K562 (cell line): Measurements from ENCODE around the gene C2CD2L. TPM values are rescaled to one million over a fixed set of nuclear protein-coding genes. Genes with fewer than 3 reads are reported as not detected.

ENCODE experiments used
- ATAC-seq: fragments of 200-7000 bp; cut with Tn5 transposase; 3 replicates; pipeline ENCODE4 v1.9.1; 2020; ENCODE audit warnings: moderate library complexity
- BruUV-seq: library from RNA; stranded (reverse); fragments of 400-500 nt; replicated peaks from 2 replicates; lab custom pipeline; 2021; lab: Mats Ljungman, UMichigan
- CTCF ChIA-PET: fragments of 300-600 bp; formaldehyde crosslinking; extraction: SDS; loops from one replicate; lab custom pipeline; 2021; ENCODE audit warnings: low intra/inter-chr PET ratio; lab: Yijun Ruan, JAX
- POLR2A ChIA-PET: fragments of 300-600, 350-650 bp; sonication (Branson Sonifier 250); formaldehyde crosslinking; extraction: SDS; loops from one replicate; lab custom pipeline; 2021; ENCODE audit warnings: antibody characterized with exemption, inconsistent platforms; lab: Yijun Ruan, JAX
- DNase-seq, 4 experiments: peaks; one replicate each; pipeline versions ENCODE4 v3.0.0 to v3.0.0-alpha.2; 2011 to 2018; ENCODE audit warnings: low spot score in 3 of 4, mixed read lengths in 3 of 4; ENCODE audit errors: extremely low read depth in 1 of 4
- FAIRE-seq: peaks from 2 replicates; lab custom pipeline; 2011; peaks lifted over from hg19 to GRCh38; lab: Jason Lieb, UNC
- H2AFZ ChIP-seq: 2 replicates; pipeline ENCODE4 v1.6.0; 2011; ENCODE audit warnings: low read depth, low read length, control low read depth, inconsistent platforms
- H3K27ac ChIP-seq: fragments of 200-600 bp; 3 replicates; pipeline ENCODE4 v1.8.0; 2011; ENCODE audit warnings: low read depth, mild to moderate bottlenecking, control low read depth, inconsistent platforms, low read length, moderate library complexity, mixed read lengths; ENCODE audit errors: extremely low read depth
- H3K27me3 ChIP-seq, 2 experiments: fragments of 300-600 bp in 1 of 2; 2 replicates in 1 of 2; 3 replicates in 1 of 2; pipeline versions ENCODE4 v1.6.0 to v1.8.0; 2011; ENCODE audit warnings: inconsistent platforms in 2 of 2, low read length in 2 of 2, mild to moderate bottlenecking in 1 of 2, mixed read lengths in 1 of 2, moderate library complexity in 1 of 2; ENCODE audit not compliant: control insufficient read depth in 2 of 2, insufficient read depth in 2 of 2
- H3K36me3 ChIP-seq: fragments of 300-600 bp; 3 replicates; pipeline ENCODE4 v1.8.0; 2011; ENCODE audit warnings: mild to moderate bottlenecking, low read length, inconsistent platforms; ENCODE audit not compliant: control insufficient read depth, insufficient read depth
- H3K4me1 ChIP-seq, 2 experiments: fragments of 200-600 bp in 1 of 2; replicated peaks in 1 of 2; 2 replicates in 1 of 2; 3 replicates in 1 of 2; pipeline versions ENCODE4 v1.5.1 to v1.8.0; 2011; ENCODE audit warnings: inconsistent platforms in 2 of 2, low read length in 2 of 2, mild to moderate bottlenecking in 1 of 2, mixed read lengths in 1 of 2, moderate library complexity in 1 of 2; ENCODE audit not compliant: control insufficient read depth in 2 of 2, insufficient read depth in 2 of 2
- H3K4me2 ChIP-seq: 2 replicates; pipeline ENCODE4 v1.6.1; 2011; ENCODE audit warnings: low read length, control low read depth, inconsistent platforms, mixed read lengths; ENCODE audit not compliant: insufficient read depth
- H3K4me3 ChIP-seq: fragments of 200-600 bp; sonication (generic), shearing (Covaris generic); 2 replicates; pipeline ENCODE4 v1.5.1; 2016; ENCODE audit warnings: control low read depth, inconsistent platforms
- H3K79me2 ChIP-seq: fragments of 200-600 bp; 3 replicates; pipeline ENCODE4 v1.8.0; 2011; ENCODE audit warnings: low read length, inconsistent platforms; ENCODE audit not compliant: control insufficient read depth, insufficient read depth
- H3K9ac ChIP-seq, 2 experiments: 2 replicates each; pipeline versions ENCODE4 v1.6.0 to v1.6.1; 2011; ENCODE audit warnings: low read depth in 2 of 2, low read length in 2 of 2, control low read depth in 1 of 2, inconsistent platforms in 1 of 2, mild to moderate bottlenecking in 1 of 2, mixed read lengths in 1 of 2; ENCODE audit not compliant: insufficient read depth in 1 of 2
- H3K9me1 ChIP-seq: one replicate; pipeline ENCODE4 v1.6.0; 2011; ENCODE audit warnings: inconsistent platforms, mild to moderate bottlenecking, low read length, moderate library complexity; ENCODE audit not compliant: control insufficient read depth, insufficient read depth
- H3K9me3 ChIP-seq: replicated peaks from 2 replicates; pipeline ENCODE4 v1.5.1; 2011; ENCODE audit warnings: low read depth, low read length, inconsistent platforms; ENCODE audit not compliant: control insufficient read depth, insufficient read depth
- H4K20me1 ChIP-seq: replicated peaks from 2 replicates; pipeline ENCODE4 v1.6.1; 2011; ENCODE audit warnings: low read length, inconsistent platforms, mixed read lengths; ENCODE audit not compliant: control insufficient read depth, insufficient read depth
- ASH1L ChIP-seq: fragments of 450-650 bp; IDR thresholded peaks from 2 replicates; pipeline ENCODE4 v1.6.1; 2018; ENCODE audit warnings: borderline replicate concordance, mild to moderate bottlenecking, low read depth; ENCODE audit not compliant: partially characterized antibody
- CBX3 ChIP-seq, 2 experiments: IDR thresholded peaks; 1 replicate in 1 of 2; 2 replicates in 1 of 2; pipeline ENCODE4 v1.6.1; 2012; ENCODE audit warnings: inconsistent platforms in 2 of 2, low read length in 2 of 2, borderline replicate concordance in 1 of 2, control low read depth in 1 of 2
- CEBPB ChIP-seq: fragments of 450-650 bp; IDR thresholded peaks from 2 replicates; pipeline ENCODE4 v1.6.1; 2016; ENCODE audit warnings: missing genetic modification characterization, missing compliant biosample characterization
- CEBPG ChIP-seq, 3 experiments: fragments of 200-800 bp in 1 of 3; sonication (Bioruptor generic) in 1 of 3; sonication (generic) in 1 of 3; formaldehyde crosslinking in 1 of 3; IDR thresholded peaks in 2 of 3; conservative IDR thresholded peaks in 1 of 3; 2 replicates each; pipeline versions ENCODE4 v1.6.1 to v1.8.0; 2016 to 2022; ENCODE audit warnings: missing compliant biosample characterization in 2 of 3, missing genetic modification characterization in 2 of 3, mild to moderate bottlenecking in 1 of 3, missing genetic modification reagents in 1 of 3
- DIDO1 ChIP-seq: fragments of 450-650 bp; IDR thresholded peaks from 2 replicates; pipeline ENCODE4 v1.6.1; 2016; ENCODE audit warnings: low read depth, missing biosample characterization, missing genetic modification characterization
- MBD2 ChIP-seq: sonication (generic); IDR thresholded peaks from 2 replicates; pipeline ENCODE4 v1.6.1; 2016; ENCODE audit warnings: low read depth, borderline replicate concordance
- PHTF2 ChIP-seq: fragments of 250-450 bp; sonication (Bioruptor Pico); IDR thresholded peaks from 2 replicates; pipeline ENCODE4 v1.5.0; 2021; ENCODE audit warnings: mild to moderate bottlenecking
- RBFOX2 ChIP-seq: fragments of 200-400 bp; formaldehyde crosslinking; IDR thresholded peaks from 2 replicates; pipeline ENCODE4 v1.6.1; 2017; ENCODE audit warnings: low read depth, mild to moderate bottlenecking, low read length, moderate library complexity
- ZBTB26 ChIP-seq: fragments of 450-650 bp; formaldehyde crosslinking; IDR thresholded peaks from 2 replicates; pipeline ENCODE4 v1.4.0; 2022; ENCODE audit warnings: missing genetic modification characterization
- ZFP91 ChIP-seq: sonication (generic); formaldehyde crosslinking; IDR thresholded peaks from 2 replicates; pipeline ENCODE4 v1.8.0; 2022; ENCODE audit warnings: mild to moderate bottlenecking, missing genetic modification reagents
- ZNF445 ChIP-seq: fragments of 250-450 bp; sonication (Bioruptor Pico); IDR thresholded peaks from 2 replicates; pipeline ENCODE4 v1.4.0; 2020; ENCODE audit warnings: low read depth, mild to moderate bottlenecking, moderate library complexity
- ZNF589 ChIP-seq: fragments of 200-800 bp; sonication (Bioruptor generic); IDR thresholded peaks from 2 replicates; pipeline ENCODE4 v1.6.1; 2016; ENCODE audit warnings: low read depth, missing genetic modification characterization, missing compliant biosample characterization
- ZNF668 ChIP-seq: fragments of 250-450 bp; sonication (Bioruptor Pico); IDR thresholded peaks from 2 replicates; pipeline ENCODE4 v1.8.0; 2022; ENCODE audit warnings: mild to moderate bottlenecking, inconsistent platforms
- whole genome bisulfite sequencing: fragments of 100-300 bp; shearing (Covaris generic); methylation state at CpG from one replicate; pipeline ENCODE4 v1.1.6; 2016; ENCODE audit warnings: low coverage, mixed read lengths; ENCODE audit not compliant: insufficient coverage; ENCODE audit errors: missing lambda C conversion rate; 5-methylcytosine and 5-hydroxymethylcytosine counted together
- in situ Hi-C: fragments of 300-500 bp; cut with MboI; formaldehyde crosslinking; loops from 4 replicates; pipeline ENCODE4 v1.15.0; 2018; ENCODE audit warnings: inconsistent platforms, mixed read lengths
- intact Hi-C: fragments of 100-400 bp; cut with micrococcal nuclease; formaldehyde crosslinking; loops from 2 replicates; pipeline ENCODE4 v1.14.2; 2022
- polyA plus RNA-seq, 8 experiments: library from polyadenylated mRNA; depleted of rRNA in 4 of 8; stranded (reverse) in 5 of 8; unstranded in 3 of 8; fragments of >200 nt; fragmentation: Nextera tagmentation in 2 of 8; fragmentation: Illumina TruSeq in 1 of 8; extraction: Ambion mirVana in 2 of 8; extraction: Trizol in 1 of 8; gene quantifications; 2 replicates each; pipeline versions ENCODE4 v1.2.1 to v1.2.3, GENCODE V29; 2011 to 2014; ENCODE audit warnings: inconsistent platforms in 1 of 8, missing spikeins in 1 of 8
- total RNA-seq, 7 experiments: library from RNA; depleted of rRNA in 6 of 7; stranded (reverse); fragments of >200 nt in 6 of 7; fragmentation: Illumina TruSeq in 2 of 7; extraction: Trizol in 2 of 7; gene quantifications; 2 replicates each; pipeline versions ENCODE4 v1.2.1 to v1.2.3, GENCODE V29; 2011 to 2021; ENCODE audit warnings: low replicate concordance in 1 of 7
- TF ChIP-seq, protein P1 (sequence below): fragments of 450-650 bp; IDR thresholded peaks from 2 replicates; pipeline ENCODE4 v1.6.1; 2014; ENCODE audit warnings: low read depth, mild to moderate bottlenecking, moderate library complexity, borderline replicate concordance
- TF ChIP-seq, protein P2 (sequence below): fragments of 450-650 bp; conservative IDR thresholded peaks from 2 replicates; pipeline ENCODE4 v1.6.1; 2016; ENCODE audit warnings: missing genetic modification characterization, low read depth, mild to moderate bottlenecking, control low read depth, missing compliant biosample characterization

C2CD2L gene
- total and polyA plus RNA-seq, 9 of the 15 experiments (the other 6 are each of a cell fraction or from before 2014, with no cell fraction given): 0.66 to 41.2 (median 14.8) TPM

GRCh38 chr11:119148720-119149017, 41.5 kb downstream of the C2CD2L start:
- peak overlapping the region in 1 of 2 experiments; percentile 86; a peak in 2 of 4 replicates for H3K9ac ChIP-seq
- TF ChIP-seq ZBTB26 (CRISPR knock-in tag) (no peak), ZNF589 (CRISPR knock-in tag) (no peak), DIDO1 (tag) (no peak), ZFP91 (peak; percentile 95), ZNF668 (CRISPR knock-in tag) (no peak), CBX3 (IDR thresholded peaks at IDR 0.05; ENCODE audit: borderline replicate concordance in 1 of 2, low read length in 2 of 2) (no peak), CEBPG (CRISPR knock-in tag; IDR thresholded peaks at IDR 0.05) (0 out of 2 replicates have a peak, but pooled peaks have one; percentile 32), CEBPG (tag; conservative IDR thresholded peaks at IDR 0.05 in 1 of 2, IDR thresholded peaks at IDR 0.05 in 1 of 2) (no peak), RBFOX2 (0 out of 2 replicates have a peak, but pooled peaks have one; percentile 19), CEBPB (tag) (0 out of 2 replicates have a peak, but pooled peaks have one; percentile 24), PHTF2 (CRISPR knock-in tag) (no peak), ASH1L (no peak), MBD2 (no peak), ZNF445 (CRISPR knock-in tag) (no peak)
- TF ChIP-seq, protein P1, sequence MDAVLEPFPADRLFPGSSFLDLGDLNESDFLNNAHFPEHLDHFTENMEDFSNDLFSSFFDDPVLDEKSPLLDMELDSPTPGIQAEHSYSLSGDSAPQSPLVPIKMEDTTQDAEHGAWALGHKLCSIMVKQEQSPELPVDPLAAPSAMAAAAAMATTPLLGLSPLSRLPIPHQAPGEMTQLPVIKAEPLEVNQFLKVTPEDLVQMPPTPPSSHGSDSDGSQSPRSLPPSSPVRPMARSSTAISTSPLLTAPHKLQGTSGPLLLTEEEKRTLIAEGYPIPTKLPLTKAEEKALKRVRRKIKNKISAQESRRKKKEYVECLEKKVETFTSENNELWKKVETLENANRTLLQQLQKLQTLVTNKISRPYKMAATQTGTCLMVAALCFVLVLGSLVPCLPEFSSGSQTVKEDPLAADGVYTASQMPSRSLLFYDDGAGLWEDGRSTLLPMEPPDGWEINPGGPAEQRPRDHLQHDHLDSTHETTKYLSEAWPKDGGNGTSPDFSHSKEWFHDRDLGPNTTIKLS: no peak
- TF ChIP-seq, protein P2, sequence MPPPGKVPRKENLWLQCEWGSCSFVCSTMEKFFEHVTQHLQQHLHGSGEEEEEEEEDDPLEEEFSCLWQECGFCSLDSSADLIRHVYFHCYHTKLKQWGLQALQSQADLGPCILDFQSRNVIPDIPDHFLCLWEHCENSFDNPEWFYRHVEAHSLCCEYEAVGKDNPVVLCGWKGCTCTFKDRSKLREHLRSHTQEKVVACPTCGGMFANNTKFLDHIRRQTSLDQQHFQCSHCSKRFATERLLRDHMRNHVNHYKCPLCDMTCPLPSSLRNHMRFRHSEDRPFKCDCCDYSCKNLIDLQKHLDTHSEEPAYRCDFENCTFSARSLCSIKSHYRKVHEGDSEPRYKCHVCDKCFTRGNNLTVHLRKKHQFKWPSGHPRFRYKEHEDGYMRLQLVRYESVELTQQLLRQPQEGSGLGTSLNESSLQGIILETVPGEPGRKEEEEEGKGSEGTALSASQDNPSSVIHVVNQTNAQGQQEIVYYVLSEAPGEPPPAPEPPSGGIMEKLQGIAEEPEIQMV (tag): no peak
- DNase-seq: no peak
- H3K4me3 ChIP-seq: peak overlapping the region; percentile 42
- H3K27ac ChIP-seq: no peak overlapping the region
- peaks cover 4 to 16% of the 10 kb centered on the region in 2 experiments; a peak in 3 of 5 replicates for H3K27me3 ChIP-seq
- H2AFZ ChIP-seq: peak overlapping the region; percentile 71
- CTCF ChIA-PET: no interaction called here
- no peak for FAIRE-seq
- intact Hi-C loops: no loop called here
- 2% methylated on average over 16 of the region's 16 CpGs for WGBS
- no TSS peak for BruUV-seq
- peaks cover 12 to 24% of the 10 kb centered on the region in 2 experiments; a peak in 4 of 5 replicates for H3K4me1 ChIP-seq
- H3K9me3 ChIP-seq: no peaks in the 10 kb centered on the region
- peak overlapping the region; percentile 62 for H3K4me2 ChIP-seq
- no peak for ATAC-seq
- H3K9me1 ChIP-seq: no peaks in the 10 kb centered on the region
- no peaks in the 10 kb centered on the region for H3K36me3 ChIP-seq
- no peaks in the 10 kb centered on the region for H3K79me2 ChIP-seq
- POLR2A ChIA-PET: interaction anchor here (0.6 to 1.1 kb wide), 7 partner anchors 11 to 262 kb away, joined by 3 to 6 read pairs (median 4); a partner anchor contains a TSS
- in situ Hi-C loops: no loop called here
- no peaks in the 10 kb centered on the region; the same call in 1 of the 2 replicates for H4K20me1 ChIP-seq
